ENCODE results near the gene COL1A1. TPM values are rescaled to one million over a fixed set of nuclear protein-coding genes. Genes with fewer than 3 reads are reported as not detected.

Gene COL1A1
- total and polyA plus RNA-seq, 2 experiments from 2014 or later: 1,063 to 6,071 TPM

DNA sequence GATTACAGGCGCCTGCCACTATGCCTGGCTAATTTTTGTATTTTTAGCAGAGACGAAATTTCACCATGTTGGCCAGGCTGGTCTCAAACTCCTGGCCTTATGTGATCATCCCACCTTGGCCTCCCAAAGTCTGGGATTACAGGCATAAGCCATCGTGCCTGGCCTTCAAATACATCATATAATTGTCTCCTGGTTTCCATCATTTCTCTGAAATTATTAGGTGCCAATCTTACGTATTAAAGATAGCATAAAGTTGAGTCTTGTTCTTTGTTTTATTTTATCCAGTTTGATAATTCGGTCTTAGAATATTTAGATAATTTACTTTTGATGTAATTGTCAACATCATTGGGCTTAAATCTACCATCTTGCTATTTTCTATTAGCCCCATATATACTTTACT, 40.0 kb upstream of the COL1A1 start:
- H3K4me1 ChIP-seq (ENCODE audit: insufficient read depth): no peaks in the 10 kb centered on the region
- WGBS (ENCODE audit: low lambda C conversion rate, missing lambda C conversion rate): 82% methylated on average over 5 of the region's 5 CpGs
- H4K20me1 ChIP-seq (ENCODE audit: insufficient read depth, poor library complexity, severe bottlenecking): no peaks in the 10 kb centered on the region
- H3K9me3 ChIP-seq (ENCODE audit: low read depth): no peaks in the 10 kb centered on the region
- no peak overlapping the region for H3K4me3 ChIP-seq
- H2AFZ ChIP-seq: no peak overlapping the region
- H3K27ac ChIP-seq: no peak overlapping the region
- no peaks in the 10 kb centered on the region for H3K9me2 ChIP-seq (replicated peaks; ENCODE audit: insufficient read depth)
- no peaks in the 10 kb centered on the region for H3K79me2 ChIP-seq
- H3K4me2 ChIP-seq: no peak overlapping the region
- no peaks in the 10 kb centered on the region for H3K27me3 ChIP-seq
- TF ChIP-seq EZH2 (IDR thresholded peaks at IDR 0.05; ENCODE audit: borderline replicate concordance) (no peak), EZH2phosphoT487 (IDR thresholded peaks at IDR 0.05; ENCODE audit: low read depth, severe bottlenecking, unreplicated experiment) (no peak)
- TF ChIP-seq, protein P1, sequence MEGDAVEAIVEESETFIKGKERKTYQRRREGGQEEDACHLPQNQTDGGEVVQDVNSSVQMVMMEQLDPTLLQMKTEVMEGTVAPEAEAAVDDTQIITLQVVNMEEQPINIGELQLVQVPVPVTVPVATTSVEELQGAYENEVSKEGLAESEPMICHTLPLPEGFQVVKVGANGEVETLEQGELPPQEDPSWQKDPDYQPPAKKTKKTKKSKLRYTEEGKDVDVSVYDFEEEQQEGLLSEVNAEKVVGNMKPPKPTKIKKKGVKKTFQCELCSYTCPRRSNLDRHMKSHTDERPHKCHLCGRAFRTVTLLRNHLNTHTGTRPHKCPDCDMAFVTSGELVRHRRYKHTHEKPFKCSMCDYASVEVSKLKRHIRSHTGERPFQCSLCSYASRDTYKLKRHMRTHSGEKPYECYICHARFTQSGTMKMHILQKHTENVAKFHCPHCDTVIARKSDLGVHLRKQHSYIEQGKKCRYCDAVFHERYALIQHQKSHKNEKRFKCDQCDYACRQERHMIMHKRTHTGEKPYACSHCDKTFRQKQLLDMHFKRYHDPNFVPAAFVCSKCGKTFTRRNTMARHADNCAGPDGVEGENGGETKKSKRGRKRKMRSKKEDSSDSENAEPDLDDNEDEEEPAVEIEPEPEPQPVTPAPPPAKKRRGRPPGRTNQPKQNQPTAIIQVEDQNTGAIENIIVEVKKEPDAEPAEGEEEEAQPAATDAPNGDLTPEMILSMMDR (IDR thresholded peaks at IDR 0.05; ENCODE audit: poor library complexity): no peak
- DNase-seq (ENCODE audit: low spot score): no peak
- no peaks in the 10 kb centered on the region for H3K36me3 ChIP-seq (replicated peaks; ENCODE audit: insufficient read depth, low read depth)

DNA sequence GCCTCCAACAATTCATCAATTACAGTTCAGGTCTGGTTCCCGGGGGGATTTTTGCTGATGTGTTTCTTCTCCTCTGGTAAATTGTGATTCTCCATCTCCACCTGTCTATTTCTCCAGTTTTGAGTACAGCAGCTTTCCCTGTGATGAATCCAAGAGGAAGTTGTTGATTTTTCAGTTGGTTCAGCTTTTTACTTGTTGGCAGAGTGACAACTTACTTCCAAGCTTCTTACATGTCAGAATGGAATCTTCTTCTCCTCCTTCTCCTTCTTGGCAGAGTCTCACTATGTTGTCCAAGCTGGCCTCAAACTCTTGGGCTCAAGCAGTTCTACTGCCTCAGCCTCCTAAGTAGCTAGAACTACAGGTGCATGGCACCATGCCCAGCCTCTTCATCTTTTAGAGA, 39.4 kb upstream of the COL1A1 start:
- Histone ChIP-seq H2AFZ (no peak overlapping the region), H3K4me2 (no peak overlapping the region), H3K4me1 (ENCODE audit: insufficient read depth) (no peaks in the 10 kb centered on the region), H3K27ac (no peak overlapping the region), H3K4me3 (no peak overlapping the region), H3K9me3 (ENCODE audit: low read depth) (no peaks in the 10 kb centered on the region), H3K9me2 (replicated peaks; ENCODE audit: insufficient read depth) (no peaks in the 10 kb centered on the region), H3K79me2 (no peaks in the 10 kb centered on the region), H4K20me1 (ENCODE audit: insufficient read depth, poor library complexity, severe bottlenecking) (no peaks in the 10 kb centered on the region), H3K27me3 (no peaks in the 10 kb centered on the region), H3K36me3 (replicated peaks; ENCODE audit: insufficient read depth, low read depth) (no peaks in the 10 kb centered on the region)
- 90% methylated on average over 1 of the region's 1 CpG for WGBS (ENCODE audit: low lambda C conversion rate, missing lambda C conversion rate)
- TF ChIP-seq EZH2 (IDR thresholded peaks at IDR 0.05; ENCODE audit: borderline replicate concordance) (no peak), EZH2phosphoT487 (IDR thresholded peaks at IDR 0.05; ENCODE audit: low read depth, severe bottlenecking, unreplicated experiment) (no peak)
- TF ChIP-seq, protein P1 (IDR thresholded peaks at IDR 0.05; ENCODE audit: poor library complexity): no peak
- DNase-seq (ENCODE audit: low spot score): no peak

DNA sequence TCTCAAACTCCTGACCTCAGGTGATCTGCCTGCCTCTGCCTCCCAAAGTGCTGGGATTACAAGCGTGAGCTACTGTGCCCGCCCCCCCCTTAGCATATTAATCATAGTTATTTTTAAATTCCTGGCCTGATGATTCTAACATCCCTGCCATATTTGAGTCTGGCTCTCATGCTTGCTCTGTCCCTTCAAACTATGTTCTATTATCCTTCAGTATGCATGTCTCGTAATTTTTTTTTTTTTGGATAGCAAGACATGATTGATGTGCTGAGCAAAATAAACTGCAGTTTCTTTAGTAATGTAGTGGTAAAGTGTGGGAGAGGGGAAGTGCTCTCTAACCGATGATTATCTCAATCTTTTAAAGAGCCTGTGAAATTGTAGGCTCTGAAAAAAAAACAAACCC, 38.5 kb upstream of the COL1A1 start:
- H3K4me3 ChIP-seq: no peak overlapping the region
- no peak for DNase-seq (ENCODE audit: low spot score)
- WGBS (ENCODE audit: low lambda C conversion rate, missing lambda C conversion rate): 82% methylated on average over 4 of the region's 4 CpGs
- TF ChIP-seq EZH2phosphoT487 (IDR thresholded peaks at IDR 0.05; ENCODE audit: low read depth, severe bottlenecking, unreplicated experiment) (no peak), EZH2 (IDR thresholded peaks at IDR 0.05; ENCODE audit: borderline replicate concordance) (no peak)
- TF ChIP-seq, protein P1 (IDR thresholded peaks at IDR 0.05; ENCODE audit: poor library complexity): no peak
- no peaks in the 10 kb centered on the region for H3K27me3 ChIP-seq
- no peaks in the 10 kb centered on the region for H3K36me3 ChIP-seq (replicated peaks; ENCODE audit: insufficient read depth, low read depth)
- no peaks in the 10 kb centered on the region for H3K79me2 ChIP-seq
- H4K20me1 ChIP-seq (ENCODE audit: insufficient read depth, poor library complexity, severe bottlenecking): no peaks in the 10 kb centered on the region
- no peak overlapping the region for H3K4me2 ChIP-seq
- H2AFZ ChIP-seq: no peak overlapping the region
- H3K4me1 ChIP-seq (ENCODE audit: insufficient read depth): no peaks in the 10 kb centered on the region
- no peak overlapping the region for H3K27ac ChIP-seq
- H3K9me3 ChIP-seq (ENCODE audit: low read depth): no peaks in the 10 kb centered on the region
- H3K9me2 ChIP-seq (replicated peaks; ENCODE audit: insufficient read depth): no peaks in the 10 kb centered on the region

Data from hepatocyte (in vitro differentiated cells).